ENCODE data around the gene OR2H1. TPM values are rescaled to one million over a fixed set of nuclear protein-coding genes. Genes with fewer than 3 reads are reported as not detected.

The OR2H1 gene
- total RNA-seq, 4 donors from 2014 or later: not detected

DNA sequence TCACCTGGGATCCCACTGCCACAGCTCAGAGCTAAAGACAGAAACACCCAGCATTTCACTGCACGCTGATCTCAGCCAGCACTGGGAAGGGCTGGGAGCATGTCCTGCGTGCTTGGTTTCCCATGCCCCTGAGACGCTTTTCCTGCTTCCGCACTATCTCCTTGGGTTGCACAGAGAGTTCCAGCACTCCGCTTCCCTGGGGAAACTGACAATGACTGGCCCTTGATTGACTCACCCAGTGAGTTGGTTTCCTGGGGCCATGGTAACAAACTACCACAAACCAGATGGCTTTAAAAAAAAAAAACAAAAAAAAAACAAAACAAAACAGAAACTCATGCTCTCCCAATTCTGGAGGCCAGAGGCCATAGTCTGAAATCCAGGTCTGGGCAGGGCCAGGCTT, 45.6 kb downstream of the OR2H1 start:
- H3K27ac ChIP-seq: no peak overlapping the region

DNA sequence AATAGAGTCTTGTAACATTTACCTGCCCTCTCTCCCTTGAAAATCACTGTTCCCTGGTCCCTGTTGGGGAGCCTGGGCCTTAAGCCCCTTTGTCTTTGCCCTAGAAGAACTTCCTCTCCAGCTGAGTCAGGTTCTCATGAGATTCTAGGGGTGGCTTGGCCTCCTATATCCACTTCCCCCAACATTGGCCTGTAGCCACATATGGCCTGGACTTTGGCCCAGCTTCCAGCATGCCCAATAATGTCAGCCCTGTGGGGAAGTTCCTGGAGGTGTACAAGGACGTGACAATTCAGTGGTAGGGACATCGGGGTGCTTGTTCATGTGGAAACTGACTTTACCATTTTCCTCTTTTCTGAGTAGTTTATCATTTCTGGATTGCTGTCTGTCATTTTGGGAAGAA, 48.0 kb downstream of the OR2H1 start:
- no peaks in the 10 kb centered on the region for H3K9me3 ChIP-seq
- no peak overlapping the region for H3K4me3 ChIP-seq
- no peaks in the 10 kb centered on the region for H3K36me3 ChIP-seq
- in situ Hi-C loops (cut with MboI; ENCODE audit: low sequenced_read_pairs in 4 of 4): no loop called here
- no peak for TF ChIP-seq POLR2A (IDR thresholded peaks at IDR 0.05)
- TF ChIP-seq CTCF (IDR thresholded peaks at IDR 0.05 in 4 of 5, conservative IDR thresholded peaks at IDR 0.05 in 1 of 5): no peak
- intact Hi-C loops (cut with DNase I; ENCODE audit: low total_unique reads): no loop called here
- no peak for ATAC-seq
- no peak for DNase-seq
- no peaks in the 10 kb centered on the region for H3K27me3 ChIP-seq
- no peak overlapping the region for H3K27ac ChIP-seq
- H3K4me1 ChIP-seq: no peaks in the 10 kb centered on the region

More for the DNA sequence above, 45.6 kb downstream of the OR2H1 start:
- no peak for DNase-seq
- H3K36me3 ChIP-seq: no peaks in the 10 kb centered on the region
- H3K4me3 ChIP-seq: no peak overlapping the region
- intact Hi-C loops (cut with DNase I; ENCODE audit: low total_unique reads) (no loop called here), in situ Hi-C loops (cut with MboI; ENCODE audit: low sequenced_read_pairs in 4 of 4) (no loop called here)
- no peaks in the 10 kb centered on the region for H3K9me3 ChIP-seq
- H3K27me3 ChIP-seq: no peaks in the 10 kb centered on the region
- TF ChIP-seq CTCF (IDR thresholded peaks at IDR 0.05 in 4 of 5, conservative IDR thresholded peaks at IDR 0.05 in 1 of 5) (no peak), POLR2A (IDR thresholded peaks at IDR 0.05) (no peak)
- no peaks in the 10 kb centered on the region for H3K4me1 ChIP-seq
- ATAC-seq: no peak

DNA sequence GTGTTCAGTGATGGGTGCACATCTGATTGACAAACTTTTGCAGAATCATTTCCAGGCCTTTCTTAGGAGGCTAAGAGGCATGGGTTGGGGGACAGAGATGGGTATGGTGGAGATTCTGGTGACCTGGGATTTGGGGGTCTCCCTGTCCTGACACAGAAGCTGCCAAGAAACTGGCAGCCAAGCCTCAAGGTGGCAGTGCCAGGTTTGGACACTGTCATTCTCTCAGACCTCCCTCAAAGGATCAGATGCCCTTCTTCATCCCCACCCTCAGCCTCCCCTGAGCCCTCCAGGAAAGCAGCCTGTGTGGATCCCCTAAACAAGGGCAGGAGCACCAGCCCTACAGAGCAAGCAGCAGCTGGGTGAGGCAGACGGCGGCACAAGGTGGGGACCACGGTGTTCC, 48.9 kb downstream of the OR2H1 start:
- Histone ChIP-seq H3K4me1 (no peaks in the 10 kb centered on the region), H3K4me3 (no peak overlapping the region), H3K9me3 (no peaks in the 10 kb centered on the region), H3K27me3 (no peaks in the 10 kb centered on the region), H3K27ac (no peak overlapping the region), H3K36me3 (no peaks in the 10 kb centered on the region)
- no peak for DNase-seq
- no peak for ATAC-seq
- no peak for TF ChIP-seq POLR2A (IDR thresholded peaks at IDR 0.05)
- TF ChIP-seq CTCF (IDR thresholded peaks at IDR 0.05 in 4 of 5, conservative IDR thresholded peaks at IDR 0.05 in 1 of 5): no peak
- in situ Hi-C loops (cut with MboI; ENCODE audit: low sequenced_read_pairs in 4 of 4) (no loop called here), intact Hi-C loops (cut with DNase I; ENCODE audit: low total_unique reads) (no loop called here)

DNA sequence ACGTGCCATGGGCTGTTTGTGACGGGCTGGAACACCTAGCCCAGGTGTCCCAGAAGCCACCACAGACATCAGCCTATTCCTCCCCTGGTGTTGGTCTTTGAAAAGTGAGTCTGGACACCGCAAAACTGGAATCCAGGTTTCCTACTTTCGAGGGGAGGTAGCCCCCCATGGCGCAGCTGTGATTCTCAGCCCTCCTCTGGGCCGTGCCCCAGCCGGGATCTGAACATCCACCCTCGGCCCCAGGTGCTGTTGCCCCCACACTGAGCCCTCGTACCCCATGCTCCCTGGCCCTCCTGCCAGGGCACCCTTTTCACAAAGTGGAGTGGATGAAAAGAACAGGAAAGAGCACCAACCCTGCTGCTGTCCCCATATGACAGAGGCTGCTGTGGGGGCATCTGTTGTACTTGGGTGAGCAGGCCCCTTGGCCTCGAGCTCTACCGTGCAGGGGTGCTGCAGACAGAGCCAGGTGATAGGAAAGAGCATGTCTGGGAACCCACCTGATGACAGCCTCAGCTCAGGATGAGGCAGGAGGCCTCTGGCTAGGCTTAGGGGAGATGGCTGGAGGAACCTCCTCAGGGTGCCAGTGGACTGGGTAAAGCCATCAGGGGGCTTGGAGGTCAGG, 49.6 kb downstream of the OR2H1 start:
- H3K36me3 ChIP-seq: no peaks in the 10 kb centered on the region
- no peak overlapping the region for H3K4me3 ChIP-seq
- in situ Hi-C loops (cut with MboI; ENCODE audit: low sequenced_read_pairs in 4 of 4) (no loop called here), intact Hi-C loops (cut with DNase I; ENCODE audit: low total_unique reads) (no loop called here)
- H3K27me3 ChIP-seq: no peaks in the 10 kb centered on the region
- ATAC-seq (no peak), DNase-seq (no peak)
- TF ChIP-seq POLR2A (IDR thresholded peaks at IDR 0.05) (no peak), CTCF (IDR thresholded peaks at IDR 0.05 in 4 of 5, conservative IDR thresholded peaks at IDR 0.05 in 1 of 5) (no peak)
- no peak overlapping the region for H3K27ac ChIP-seq
- no peaks in the 10 kb centered on the region for H3K9me3 ChIP-seq
- no peaks in the 10 kb centered on the region for H3K4me1 ChIP-seq

DNA sequence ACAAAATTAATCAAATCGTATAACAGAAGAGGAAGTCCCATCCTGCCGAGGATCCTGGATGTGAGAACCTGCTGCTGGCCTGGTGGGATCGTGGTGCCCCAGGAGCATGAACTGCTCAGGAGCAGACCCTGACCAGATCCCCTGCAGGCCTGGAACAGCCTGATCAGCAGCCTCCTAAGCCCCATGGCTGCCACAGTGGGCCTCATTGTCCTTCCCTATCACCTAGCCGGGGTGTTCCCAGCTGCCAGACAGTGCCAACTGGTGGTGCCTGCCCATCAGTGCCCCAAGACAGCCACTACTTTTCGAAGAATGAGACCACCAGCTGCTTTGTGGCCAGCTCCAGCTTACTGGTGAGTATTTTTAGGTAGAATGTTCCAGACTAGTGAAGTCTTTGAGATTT, 50.4 kb downstream of the OR2H1 start:
- Histone ChIP-seq H3K27ac (no peak overlapping the region), H3K4me1 (no peaks in the 10 kb centered on the region), H3K4me3 (no peak overlapping the region), H3K36me3 (no peaks in the 10 kb centered on the region), H3K9me3 (no peaks in the 10 kb centered on the region), H3K27me3 (no peaks in the 10 kb centered on the region)
- in situ Hi-C loops (cut with MboI; ENCODE audit: low sequenced_read_pairs in 4 of 4) (no loop called here), intact Hi-C loops (cut with DNase I; ENCODE audit: low total_unique reads) (no loop called here)
- ATAC-seq (no peak), DNase-seq (no peak)
- TF ChIP-seq POLR2A (IDR thresholded peaks at IDR 0.05): no peak

Measured in gastrocnemius medialis (tissue), 4 donors.